Measurements from ENCODE around the gene IGFN1. TPM values are rescaled to one million over a fixed set of nuclear protein-coding genes. Genes with fewer than 3 reads are reported as not detected.
"Not testable (repeated sequence)": the region's sequence is repeated elsewhere in the genome, so short reads cannot be mapped to it uniquely, and the experiment has no call there.

IGFN1 gene
- total RNA-seq, 1 donor from 2014 or later: not detected

DNA sequence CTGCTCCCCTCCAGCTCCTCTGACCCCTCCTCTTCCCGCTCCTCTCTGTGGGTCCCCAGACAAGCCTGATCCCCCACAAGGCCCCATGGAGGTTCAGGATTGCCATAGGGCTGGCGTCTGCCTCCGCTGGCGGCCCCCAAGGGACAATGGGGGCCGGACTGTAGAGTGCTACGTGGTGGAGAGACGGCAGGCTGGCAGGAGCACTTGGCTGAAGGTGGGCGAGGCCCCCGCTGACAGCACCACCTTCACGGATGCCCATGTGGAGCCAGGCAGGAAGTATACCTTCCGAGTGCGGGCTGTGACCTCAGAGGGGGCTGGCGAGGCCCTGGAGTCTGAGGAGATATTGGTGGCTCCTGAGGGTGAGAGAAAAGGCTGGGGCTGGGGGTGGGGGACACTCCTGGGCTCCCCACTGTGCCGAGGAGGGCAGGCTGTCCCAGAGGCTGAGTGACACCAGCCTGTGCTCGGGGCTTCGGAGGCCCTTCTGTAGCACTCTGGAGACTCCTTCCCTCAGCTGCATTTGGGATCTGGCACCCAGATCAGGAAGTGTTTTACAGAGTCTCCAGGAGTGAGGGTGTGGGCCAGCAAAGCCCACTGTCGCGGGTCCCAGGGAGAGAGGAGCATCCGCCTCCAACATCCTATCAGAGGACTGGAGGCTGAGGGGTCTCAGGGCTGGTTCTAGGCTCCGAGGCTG is 25.9 kb downstream of the IGFN1 start:
- intact Hi-C loops (cut with micrococcal nuclease): no loop called here

DNA sequence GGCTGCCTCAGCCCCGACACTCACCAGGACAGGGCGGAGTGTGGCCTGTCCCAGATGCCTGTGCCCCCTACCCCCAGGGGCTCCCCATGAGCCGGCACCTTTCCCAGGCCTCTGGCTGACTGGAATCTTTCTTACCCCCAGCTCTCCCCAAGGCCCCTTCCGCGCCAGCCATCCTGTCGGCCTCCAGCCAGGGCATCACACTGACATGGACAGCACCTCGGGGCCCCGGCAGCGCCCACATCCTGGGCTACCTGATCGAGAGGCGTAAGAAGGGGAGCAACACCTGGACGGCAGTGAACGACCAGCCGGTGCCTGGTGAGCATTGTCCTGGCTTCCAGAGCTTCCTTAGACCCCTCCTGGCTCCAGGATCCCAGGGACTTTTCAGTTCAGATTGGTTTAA is 26.5 kb downstream of the IGFN1 start:
- intact Hi-C loops (cut with micrococcal nuclease): no loop called here

DNA sequence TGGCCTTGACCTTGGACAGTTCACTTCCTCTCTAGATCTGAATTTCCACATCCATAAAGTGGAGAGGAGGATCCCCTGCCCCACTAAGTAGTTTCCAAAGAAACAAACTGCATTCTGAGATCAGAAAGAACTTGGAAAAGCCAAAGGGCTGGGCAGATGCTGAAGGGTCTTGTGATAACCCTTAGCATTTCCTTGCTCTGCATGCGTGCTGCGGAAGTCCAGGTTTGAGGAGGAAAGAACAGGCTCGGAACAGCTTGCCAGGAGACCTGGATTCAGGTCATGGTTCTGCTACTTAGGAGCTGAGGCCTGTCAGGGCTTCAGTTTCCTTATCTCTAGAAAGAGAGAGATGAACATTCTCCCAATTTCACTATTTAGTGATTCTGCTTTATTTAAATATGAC is 27.2 kb downstream of the IGFN1 start:
- intact Hi-C loops (cut with micrococcal nuclease): no loop called here

DNA sequence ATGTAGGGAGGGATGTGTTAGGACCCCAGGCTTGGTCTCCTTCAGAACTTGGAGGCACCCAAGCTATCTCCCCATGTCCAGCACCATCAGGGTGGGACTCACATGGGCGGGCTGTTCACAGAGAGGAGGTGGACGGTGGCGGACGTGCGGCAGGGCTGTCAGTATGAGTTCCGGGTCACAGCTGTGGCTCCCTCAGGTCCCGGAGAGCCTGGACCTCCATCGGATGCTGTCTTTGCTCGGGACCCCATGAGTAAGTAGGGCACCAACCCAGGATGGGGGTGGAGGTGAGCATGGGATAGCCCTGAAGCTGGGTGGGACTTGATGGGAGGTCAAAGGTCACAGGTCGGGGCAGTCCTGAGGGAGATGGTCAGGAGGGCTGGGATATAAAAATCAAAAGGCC is 27.8 kb downstream of the IGFN1 start:
- intact Hi-C loops (cut with micrococcal nuclease): no loop called here

DNA sequence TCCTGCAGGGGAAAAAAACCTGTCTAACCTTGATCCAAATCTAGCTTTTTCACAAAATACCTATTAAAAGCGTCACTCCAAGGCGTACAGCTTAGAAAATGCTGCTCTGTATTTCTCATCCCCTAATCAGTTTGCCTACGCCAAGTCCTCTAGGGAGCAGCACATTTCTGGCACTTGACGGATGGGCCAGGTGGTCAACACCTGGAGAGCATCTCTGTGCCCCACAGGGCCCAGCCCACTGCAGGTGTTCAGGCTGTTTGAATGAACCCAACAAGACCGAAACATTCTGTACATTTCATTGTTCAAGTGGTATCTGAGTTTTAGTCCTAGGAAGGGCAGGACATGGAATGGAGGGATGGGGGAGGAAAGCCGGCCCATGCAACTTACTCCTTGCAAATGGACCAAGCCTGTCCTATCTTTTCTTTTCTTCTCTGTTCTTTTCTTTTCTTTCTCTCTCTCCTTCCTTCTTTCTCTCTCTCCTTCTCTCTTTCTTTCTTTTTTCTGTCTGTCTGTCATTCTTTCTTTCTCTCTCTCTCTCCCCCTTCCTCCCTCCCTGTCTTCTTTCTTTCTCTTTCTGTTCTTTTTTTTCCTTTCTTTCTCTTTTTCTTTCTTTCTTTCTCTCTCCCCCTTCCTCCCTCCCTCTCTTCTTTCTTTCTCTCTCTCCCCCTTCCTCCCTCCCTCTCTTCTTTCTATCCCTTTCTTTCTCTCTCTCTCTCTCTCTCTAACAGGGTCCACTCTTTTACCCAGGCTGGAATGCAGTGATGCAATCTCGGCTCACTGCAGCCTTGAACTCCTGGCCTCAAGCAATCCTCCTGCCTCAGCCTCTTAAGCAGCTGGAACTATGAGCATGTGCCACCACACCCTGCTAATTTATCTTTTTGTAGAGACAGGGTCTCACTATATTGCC is 29.1 kb downstream of the IGFN1 start:
- intact Hi-C loops (cut with micrococcal nuclease): no loop called here

- intact Hi-C loops (cut with micrococcal nuclease): no loop called here
Observed at GRCh38 chr1:201220388-201220715, 29.7 kb downstream of the IGFN1 start.

GRCh38 chr1:201221201-201221846 is 30.7 kb downstream of the IGFN1 start:
- intact Hi-C loops (cut with micrococcal nuclease): no loop called here

- intact Hi-C loops (cut with micrococcal nuclease): no loop called here
Observed at GRCh38 chr1:201222125-201222524, 31.5 kb downstream of the IGFN1 start.

- intact Hi-C loops (cut with micrococcal nuclease): loop anchor here (1.0 kb wide), 1 partner anchor 75 kb away; no protein-coding TSS in a partner anchor
Observed at GRCh38 chr1:201223852-201224665, 33.4 kb downstream of the IGFN1 start.

GRCh38 chr1:201224666-201225370 is 34.2 kb downstream of the IGFN1 start:
- intact Hi-C loops (cut with micrococcal nuclease): no loop called here

DNA sequence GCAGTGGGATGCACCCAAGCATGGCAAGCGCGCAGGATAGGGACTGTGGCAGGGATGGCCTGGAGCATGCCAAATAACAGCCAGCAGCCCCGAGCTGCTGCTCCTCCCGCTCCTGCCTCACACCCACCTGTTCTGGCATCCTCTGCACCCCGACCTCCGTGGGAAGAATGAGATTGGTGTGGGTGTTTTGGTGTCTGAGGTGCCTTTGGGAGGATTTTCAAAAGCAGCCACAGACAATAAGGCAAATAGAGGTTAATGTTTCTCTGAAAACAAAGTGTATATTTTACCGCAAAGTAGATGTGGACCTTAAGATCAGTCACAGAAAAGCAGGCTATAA is 35.5 kb downstream of the IGFN1 start:
- intact Hi-C loops (cut with micrococcal nuclease): no loop called here

GRCh38 chr1:201226859-201227488 is 36.4 kb downstream of the IGFN1 start:
- intact Hi-C loops (cut with micrococcal nuclease): no loop called here

GRCh38 chr1:201228011-201228983 is 37.7 kb downstream of the IGFN1 start:
- intact Hi-C loops (cut with micrococcal nuclease): no loop called here

DNA sequence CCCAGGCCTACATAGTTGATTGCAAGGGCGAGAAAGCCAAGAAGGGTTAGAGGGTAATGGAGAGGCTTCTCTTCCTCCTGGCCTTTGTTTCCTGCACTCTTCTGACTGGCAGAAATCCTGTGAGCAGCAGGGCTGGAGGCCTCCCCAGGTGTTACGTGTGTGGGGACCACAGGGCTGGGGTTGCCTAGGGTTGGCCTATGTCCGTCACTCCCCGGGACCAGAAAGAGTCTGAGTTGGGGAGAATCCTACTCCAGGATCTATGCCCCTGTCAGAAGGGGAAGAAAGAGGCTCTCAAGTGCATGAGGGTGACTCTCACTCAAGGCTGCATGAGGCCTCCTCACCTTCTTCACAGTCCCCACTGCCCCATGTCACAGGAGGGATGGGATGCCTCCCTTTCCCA is 38.5 kb downstream of the IGFN1 start:
- intact Hi-C loops (cut with micrococcal nuclease): no loop called here

GRCh38 chr1:201229771-201230635 is 39.4 kb downstream of the IGFN1 start:
- intact Hi-C loops (cut with micrococcal nuclease): no loop called here

- intact Hi-C loops (cut with micrococcal nuclease): no loop called here
Observed at GRCh38 chr1:201230676-201231075, 40.1 kb downstream of the IGFN1 start.

DNA sequence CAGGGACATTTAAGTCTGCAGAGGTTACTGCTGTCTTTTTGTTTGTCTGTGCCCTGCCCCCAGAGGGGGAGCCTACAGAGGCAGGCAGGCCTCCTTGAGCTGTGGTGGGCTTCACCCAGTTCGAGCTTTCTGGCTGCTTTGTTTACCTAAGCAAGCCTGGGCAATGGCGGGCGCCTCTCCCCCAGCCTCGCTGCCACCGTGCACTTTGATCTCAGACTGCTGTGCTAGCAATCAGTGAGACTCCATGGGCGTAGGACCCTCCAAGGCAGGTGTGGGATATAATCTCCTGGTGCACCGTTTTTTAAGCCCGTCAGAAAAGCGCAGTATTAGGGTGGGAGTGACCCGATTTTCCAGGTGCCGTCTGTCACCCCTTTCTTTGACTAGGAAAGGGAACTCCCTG is 49.0 kb downstream of the IGFN1 start:
- intact Hi-C loops (cut with micrococcal nuclease): not testable (repeated sequence)

DNA sequence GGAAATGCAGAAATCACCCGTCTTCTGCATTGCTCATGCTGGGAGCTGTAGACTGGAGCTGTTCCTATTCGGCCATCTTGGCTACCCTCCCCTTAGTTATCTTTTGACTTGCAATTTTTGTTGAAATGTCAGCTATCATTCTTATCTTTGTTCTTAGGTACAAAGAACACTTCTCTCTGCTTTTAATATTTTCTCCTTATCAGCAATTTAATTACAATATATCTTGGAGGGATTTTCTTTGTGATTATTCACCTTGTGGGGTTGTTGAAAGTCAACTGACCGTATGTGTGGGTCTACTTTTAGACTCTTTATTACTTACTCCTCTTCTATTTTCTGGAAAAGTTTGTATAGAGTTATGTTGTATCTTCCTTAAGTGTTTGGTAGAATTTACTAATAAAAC is 49.5 kb downstream of the IGFN1 start:
- intact Hi-C loops (cut with micrococcal nuclease): no loop called here

Data from T-helper 2 cell treated with Interferon-gamma antibody and Interleukin-4, amounts not matched to agents 100 ng/mL and 5 ng/mL, for 36 hours (primary cell).